AG08395 (cell line): ENCODE measurements around the gene VRK2.

Source experiments
- DNase-seq: peaks from one replicate; pipeline ENCODE4 v3.0.0; 2012; ENCODE audit warnings: mixed read lengths, low spot score

Gene VRK2

DNA sequence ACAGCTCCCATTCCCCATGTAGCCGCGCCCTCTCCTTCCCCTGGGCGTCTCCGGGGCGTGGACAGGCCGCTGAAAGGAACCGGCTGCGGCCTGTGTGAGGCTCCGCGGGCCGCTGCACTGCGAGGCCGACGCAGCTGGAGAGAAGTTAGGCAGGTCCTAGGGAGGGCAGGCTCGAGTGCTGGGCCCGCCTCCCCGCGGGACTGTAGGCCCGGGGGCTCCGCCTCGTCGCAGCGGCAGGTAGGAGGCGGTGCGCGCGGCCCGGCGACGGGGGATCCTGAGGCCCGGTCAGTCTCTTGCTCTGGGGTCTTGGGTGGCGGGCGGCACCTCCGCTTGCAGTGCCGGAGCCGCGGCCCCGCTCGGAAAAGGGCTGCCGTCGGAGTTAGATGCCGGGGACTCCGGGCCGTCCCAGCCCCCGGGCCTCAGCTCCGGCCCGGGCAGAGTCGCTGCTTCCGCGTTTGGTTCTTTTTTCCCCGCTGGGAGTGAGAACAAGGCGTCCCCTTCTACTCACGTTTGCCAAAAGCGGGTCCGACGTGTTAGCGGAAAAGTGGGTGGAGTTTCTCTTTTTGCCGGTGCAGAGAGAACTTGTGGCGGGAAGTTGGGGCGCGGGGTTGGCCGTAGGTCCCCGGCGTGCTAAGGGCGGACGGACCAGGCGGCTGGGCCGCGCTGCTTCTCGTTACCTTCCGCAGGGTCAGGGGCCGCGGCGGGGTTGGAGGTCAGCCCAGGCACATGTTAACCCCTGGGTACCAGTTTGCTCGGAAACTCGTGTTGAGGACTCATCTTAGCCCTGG lies at the start of gene VRK2:
TSS of gene VRK2 (plus strand) at position 222 of the 788 bp plus-strand sequence. CDS start 2,026 bp downstream, outside the sequence.
- peak; percentile 90 for DNase-seq

DNA sequence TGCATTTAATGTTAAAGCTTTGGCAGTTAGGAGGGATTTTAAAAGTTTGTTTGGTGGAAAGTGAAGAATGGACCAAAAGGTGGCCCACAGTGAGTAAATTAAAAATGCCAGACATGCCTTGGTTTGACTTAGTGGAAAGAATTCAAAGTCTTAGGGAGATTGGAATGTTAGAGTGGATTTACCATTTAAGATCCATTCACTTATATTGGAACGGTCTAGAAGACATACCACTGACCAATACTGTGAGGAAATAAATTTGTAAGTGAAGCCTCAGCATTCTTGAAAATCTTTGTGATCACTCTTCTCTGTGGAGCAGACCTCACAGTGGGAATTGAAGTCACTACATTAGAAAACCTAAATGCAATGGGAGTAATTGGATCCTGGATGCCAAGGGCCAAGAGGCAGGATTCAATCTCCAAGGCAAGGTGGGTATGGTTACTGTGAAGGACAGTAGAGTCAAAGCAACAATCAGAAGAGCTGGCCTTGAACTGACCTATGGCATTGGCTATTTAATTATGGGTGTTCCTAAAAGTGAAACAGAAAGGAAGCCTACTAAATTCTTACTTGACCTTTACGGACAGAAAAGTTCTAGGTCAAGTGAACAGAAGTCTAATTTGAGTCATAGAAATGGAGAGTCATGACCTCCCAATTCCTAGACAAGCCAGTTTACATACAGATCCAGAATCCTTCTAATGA lies 40.2 kb upstream of the VRK2 start:
- DNase-seq = no peak

GRCh38 chr2:58006952-58007284 lies 39.7 kb upstream of the VRK2 start:
- no peak for DNase-seq

- no peak for DNase-seq
Observed at GRCh38 chr2:58010599-58010998, 36.0 kb upstream of the VRK2 start.

DNA sequence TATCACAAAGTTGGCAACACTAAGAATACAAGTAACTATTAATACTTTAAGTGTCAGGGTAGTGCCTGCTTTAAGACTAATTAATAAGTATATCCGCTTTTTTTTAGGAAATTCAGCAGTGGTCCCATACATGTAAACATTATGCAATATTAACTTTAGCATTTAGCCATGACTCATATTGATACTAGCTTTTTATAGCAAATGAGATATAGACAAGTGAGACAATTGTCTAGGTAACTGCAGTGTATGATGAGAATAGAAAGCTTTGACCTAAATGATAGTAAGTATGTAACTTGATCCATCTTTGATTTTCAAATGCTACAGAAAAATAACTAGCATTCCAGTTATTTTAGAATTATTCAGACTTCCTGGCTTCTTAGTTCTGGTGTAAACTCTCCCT lies 27.4 kb upstream of the VRK2 start:
- DNase-seq = no peak

GRCh38 chr2:58025150-58025933 lies 21.3 kb upstream of the VRK2 start:
- DNase-seq = no peak

DNA sequence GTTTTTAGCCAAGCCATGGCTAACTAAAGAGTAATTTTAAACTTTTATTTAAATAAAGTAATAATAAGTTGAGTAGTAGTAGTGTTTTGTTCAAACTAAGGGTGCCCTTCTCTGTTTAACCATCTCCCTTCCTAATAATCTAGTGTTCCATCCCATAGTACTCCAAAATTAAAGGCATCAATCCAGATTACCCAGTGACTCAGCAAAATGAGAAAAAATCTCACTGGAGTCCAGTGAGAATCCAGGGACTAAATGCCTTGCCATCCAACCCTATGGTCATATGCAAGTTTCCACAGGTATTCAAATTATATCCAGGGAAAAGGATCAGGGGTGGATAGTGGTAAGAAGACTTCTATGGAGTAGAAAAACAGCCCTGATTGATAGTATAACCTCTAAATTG lies 19.6 kb upstream of the VRK2 start:
- no peak for DNase-seq

GRCh38 chr2:58030771-58031170 lies 15.8 kb upstream of the VRK2 start:
- DNase-seq = no peak

- DNase-seq = no peak
Observed at GRCh38 chr2:58032016-58032763, 14.4 kb upstream of the VRK2 start.

DNA sequence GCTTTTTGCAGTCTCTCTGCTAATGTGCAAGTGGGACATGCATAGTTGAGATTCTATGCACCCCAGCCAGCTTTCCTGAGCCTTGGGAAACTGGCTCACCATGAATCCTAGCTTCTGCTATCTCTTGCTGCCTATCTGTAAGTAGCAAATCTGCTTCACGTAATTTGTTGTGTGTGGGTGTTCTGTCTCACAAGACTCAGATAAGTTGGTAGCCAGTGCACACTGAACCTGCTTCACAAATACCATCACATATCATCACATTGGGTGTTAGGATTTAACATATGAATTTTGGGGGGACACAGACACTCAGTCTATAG lies 13.9 kb upstream of the VRK2 start:
- DNase-seq = no peak

DNA sequence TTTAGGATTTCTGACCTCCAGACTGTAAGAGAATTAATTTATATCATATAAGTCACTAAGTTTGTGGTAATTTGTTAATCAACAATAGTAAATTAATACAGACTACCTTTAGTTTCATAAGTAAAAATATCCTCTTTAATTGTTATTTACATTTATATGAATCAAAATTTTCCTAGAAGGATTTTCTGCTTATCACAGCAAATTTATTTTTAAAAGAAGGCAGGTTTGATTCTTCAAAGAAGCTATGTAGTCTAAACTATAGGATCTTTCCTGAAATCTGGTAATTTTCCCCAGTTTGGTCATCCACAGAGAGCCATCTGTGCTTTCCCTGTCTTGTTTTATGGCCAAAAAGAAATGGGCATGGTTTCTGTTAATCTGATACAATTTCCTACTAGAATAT lies 13.1 kb upstream of the VRK2 start:
- no peak for DNase-seq

GRCh38 chr2:58035352-58035751 lies 11.3 kb upstream of the VRK2 start:
- no peak for DNase-seq

DNA sequence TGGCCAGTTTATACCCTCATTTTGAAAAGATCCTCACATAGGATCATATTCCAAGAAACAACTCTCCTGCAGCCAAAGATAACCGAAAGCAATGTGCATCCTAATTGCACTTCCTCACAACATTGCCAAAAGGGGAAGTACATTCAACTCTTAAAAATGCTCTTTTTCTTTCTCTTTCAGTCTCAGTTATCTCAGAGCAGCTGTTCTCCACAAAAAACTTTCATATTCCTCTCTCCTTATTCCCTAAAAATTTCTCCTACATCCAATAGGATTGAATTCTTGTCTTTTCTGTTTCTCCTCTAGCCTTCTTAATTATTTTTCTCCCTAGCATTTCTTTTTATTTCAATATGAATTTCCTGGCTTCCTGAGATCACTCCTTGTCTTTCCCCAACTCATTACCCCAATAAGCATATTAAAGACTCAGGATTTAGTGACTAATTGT lies 7.4 kb upstream of the VRK2 start:
- DNase-seq = peak; percentile 31

DNA sequence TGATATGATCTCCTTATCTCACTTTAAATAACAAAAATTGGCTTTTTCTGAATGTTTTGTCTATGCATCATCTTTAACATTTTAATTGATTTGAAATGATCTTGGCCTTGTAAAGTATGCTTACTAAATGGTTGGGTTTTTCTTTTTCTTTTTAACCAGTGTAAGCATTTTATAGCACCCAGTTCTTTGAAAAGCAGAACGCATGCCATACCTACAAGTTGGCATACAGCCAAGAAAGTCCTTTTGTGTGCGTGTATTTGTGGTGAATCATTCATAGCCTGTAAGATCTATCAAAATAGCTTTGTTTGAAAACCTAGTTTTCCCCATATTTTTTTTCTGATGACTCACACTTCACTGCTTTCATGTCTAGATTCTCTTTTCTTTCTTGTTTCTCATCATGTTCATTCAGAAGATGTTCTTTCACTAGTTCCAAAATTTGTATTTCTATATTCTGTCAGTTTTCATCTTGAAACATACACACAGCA lies 4.1 kb upstream of the VRK2 start:
- DNase-seq = peak; percentile 35

GRCh38 chr2:58044145-58044544 lies 2.5 kb upstream of the VRK2 start:
- DNase-seq = no peak

- no peak for DNase-seq
Observed at GRCh38 chr2:58045580-58046334, 849 bp upstream of the VRK2 start.

GRCh38 chr2:58046335-58046584 lies 346 bp upstream of the VRK2 start:
- DNase-seq = no peak

DNA sequence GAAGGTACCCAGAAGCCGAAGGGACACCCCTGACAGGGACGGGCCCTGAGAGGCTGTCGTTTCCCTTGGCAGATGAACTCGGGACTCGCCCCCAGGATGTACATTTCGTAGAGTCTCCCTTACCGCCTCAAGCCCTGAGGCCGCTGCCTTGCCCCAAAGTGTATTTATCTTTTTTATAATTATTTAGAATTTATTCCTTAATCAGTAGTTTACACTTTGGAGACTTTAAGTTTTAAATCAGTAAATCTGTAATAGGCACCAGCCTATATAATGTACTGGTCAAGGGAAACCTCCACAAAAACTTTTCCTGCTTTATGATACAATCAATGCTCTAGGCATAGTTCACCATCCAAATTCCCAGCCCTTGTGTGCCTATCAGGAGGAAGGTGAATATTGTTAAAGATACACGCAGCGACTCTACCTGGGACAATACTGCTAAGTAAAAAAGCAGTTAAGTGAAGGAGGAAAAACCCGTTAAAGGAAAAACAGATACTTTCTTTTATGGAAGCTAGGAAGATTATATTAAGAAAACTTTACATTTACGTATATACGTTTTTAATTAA lies 848 bp downstream of the VRK2 start:
- peak; percentile 18 for DNase-seq

- DNase-seq = no peak
Observed at GRCh38 chr2:58047961-58048360, 1.4 kb downstream of the VRK2 start.

- no peak for DNase-seq
Observed at GRCh38 chr2:58051445-58051844, 4.8 kb downstream of the VRK2 start.

DNA sequence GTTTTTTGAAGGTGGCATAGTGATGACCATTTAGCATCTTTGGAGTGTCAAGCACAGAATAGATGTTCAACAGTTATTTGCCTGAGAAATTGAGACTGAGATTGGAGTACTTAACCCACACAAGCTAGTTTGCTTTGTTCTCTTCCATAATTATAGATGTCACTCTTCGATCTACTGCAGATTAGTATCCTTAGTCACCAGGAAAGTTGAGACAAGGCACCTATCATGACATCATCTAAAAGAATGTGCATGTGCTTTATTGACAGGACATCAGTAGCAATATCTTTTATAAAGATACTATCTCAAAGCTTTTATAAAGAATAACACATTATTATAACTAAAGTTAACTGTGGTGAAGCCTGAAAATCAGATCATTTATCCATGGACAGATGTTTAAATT lies 6.4 kb downstream of the VRK2 start:
- no peak for DNase-seq
